Posterior vena cava (tissue), 2 donors: ENCODE data around the gene TTYH3. TPM values are rescaled to one million over a fixed set of nuclear protein-coding genes. Genes with fewer than 3 reads are reported as not detected.
A peak's percentile ranks its signal among the peaks of the same experiment; 100 is the strongest.
"Not testable (repeated sequence)": the region's sequence is repeated elsewhere in the genome, so short reads cannot be mapped to it uniquely, and the experiment has no call there.

Source experiments
- DNase-seq: peaks from one replicate; pipeline ENCODE4 v3.0.0-alpha.2; 2020; ENCODE audit warnings: low spot score
- intact Hi-C, 2 donors: fragments of 100-400 bp; cut with DNase I; formaldehyde crosslinking; loops; one replicate each; pipeline versions ENCODE4 v1.14.1 to v1.14.2; 2022 to 2023
- total RNA-seq, 2 donors: library from RNA; stranded (reverse); fragmentation: NEBNext Ultra II Directional; extraction: Animal tissue kit (Norgen Biotek cat#: 25700); gene quantifications; one replicate each; pipeline ENCODE4 v1.2.1, GENCODE V29; 2021
- donor health status: DM: yes; HTN: yes; CAD: no.
- donor health status: DM: yes; HTN: yes; CAD: no.

TTYH3 gene
- total RNA-seq, 2 donors from 2014 or later, result 50.1 to 51.6 TPM

- no peak for DNase-seq
- intact Hi-C loops, result loop anchor here in 1 of 2 donors (10.0 kb wide), 1 partner anchor 185 kb away; the partner anchor contains the start of gene GRIFIN
Measured at GRCh38 chr7:2659556-2660358, 28.0 kb downstream of the TTYH3 start.

- intact Hi-C loops, result loop anchor here in 1 of 2 donors (10.0 kb wide), 1 partner anchor 186 kb away; the partner anchor contains the start of gene GRIFIN
- no peak for DNase-seq
Measured at GRCh38 chr7:2660359-2661095, 28.7 kb downstream of the TTYH3 start.

- DNase-seq, result no peak
- intact Hi-C loops, result loop anchor here in 1 of 2 donors (10.0 kb wide), 1 partner anchor 186 kb away; the partner anchor contains the start of gene GRIFIN
Measured at GRCh38 chr7:2661096-2661449, 29.3 kb downstream of the TTYH3 start.

GRCh38 chr7:2661602-2662272 lies 30.0 kb downstream of the TTYH3 start:
- intact Hi-C loops, result loop anchor here in 1 of 2 donors (10.0 kb wide), 1 partner anchor 187 kb away; the partner anchor contains the start of gene GRIFIN
- DNase-seq, result no peak

GRCh38 chr7:2662273-2663120 lies 30.7 kb downstream of the TTYH3 start:
- no peak for DNase-seq
- intact Hi-C loops, result loop anchor here in 1 of 2 donors (10.0 kb wide), 1 partner anchor 188 kb away; the partner anchor contains the start of gene GRIFIN

GRCh38 chr7:2663121-2663886 lies 31.5 kb downstream of the TTYH3 start:
- intact Hi-C loops, result loop anchor here in 1 of 2 donors (10.0 kb wide), 1 partner anchor 189 kb away; the partner anchor contains the start of gene GRIFIN
- DNase-seq, result no peak

- intact Hi-C loops, result loop anchor here in 1 of 2 donors (10.0 kb wide), 1 partner anchor 189 kb away; the partner anchor contains the start of gene GRIFIN
- DNase-seq, result no peak
Measured at GRCh38 chr7:2663960-2664359, 32.2 kb downstream of the TTYH3 start.

- no peak for DNase-seq
- intact Hi-C loops, result loop anchor here in 1 of 2 donors (10.0 kb wide), 1 partner anchor 191 kb away; the partner anchor contains the start of gene GRIFIN
Measured at GRCh38 chr7:2665359-2665791, 33.6 kb downstream of the TTYH3 start.

- no peak for DNase-seq
- intact Hi-C loops, result loop anchor here in 1 of 2 donors (10.0 kb wide), 1 partner anchor 191 kb away; the partner anchor contains the start of gene GRIFIN
Measured at GRCh38 chr7:2666155-2666554, 34.4 kb downstream of the TTYH3 start.

GRCh38 chr7:2666588-2667250 lies 34.9 kb downstream of the TTYH3 start:
- DNase-seq, result no peak
- intact Hi-C loops, result loop anchor here in 1 of 2 donors (10.0 kb wide), 1 partner anchor 192 kb away; the partner anchor contains the start of gene GRIFIN

GRCh38 chr7:2667843-2668242 lies 36.1 kb downstream of the TTYH3 start:
- DNase-seq, result no peak
- intact Hi-C loops, result loop anchor here in 1 of 2 donors (10.0 kb wide), 1 partner anchor 193 kb away; the partner anchor contains the start of gene GRIFIN

GRCh38 chr7:2668401-2668800 lies 36.6 kb downstream of the TTYH3 start:
- DNase-seq, result no peak
- intact Hi-C loops, result loop anchor here in 1 of 2 donors (10.0 kb wide), 1 partner anchor 194 kb away; the partner anchor contains the start of gene GRIFIN

- DNase-seq, result no peak
- intact Hi-C loops, result no loop called here
Measured at GRCh38 chr7:2670171-2670570, 38.4 kb downstream of the TTYH3 start.

GRCh38 chr7:2670720-2671391 lies 39.1 kb downstream of the TTYH3 start:
- peak; percentile 93 for DNase-seq
- intact Hi-C loops, result no loop called here

- DNase-seq, intact Hi-C loops: not testable (repeated sequence)
Measured at GRCh38 chr7:2673214-2673613, 41.4 kb downstream of the TTYH3 start.

- intact Hi-C loops, result no loop called here
- DNase-seq, result no peak
Measured at GRCh38 chr7:2673934-2674333, 42.1 kb downstream of the TTYH3 start.
